Endothelial cell of umbilical vein (primary cell): Measurements from ENCODE around the gene TAF8. TPM values are rescaled to one million over a fixed set of nuclear protein-coding genes. Genes with fewer than 3 reads are reported as not detected.
A peak's percentile ranks its signal among the peaks of the same experiment; 100 is the strongest.

Experiments used
- BruUV-seq: library from RNA; stranded (reverse); fragments of 400-500 nt; replicated peaks from 2 replicates; lab custom pipeline; 2021; lab: Mats Ljungman, UMichigan
- CTCF ChIA-PET: fragments of 300-600, 350-600 bp; sonication (Branson Sonifier 250); formaldehyde crosslinking; loops from one replicate; lab custom pipeline; 2021; ENCODE audit warnings: antibody characterized with exemption, inconsistent platforms; lab: Charles Lee
- POLR2A ChIA-PET: fragments of 300-600, 350-600 bp; sonication (Branson Sonifier 250); formaldehyde crosslinking; loops from one replicate; lab custom pipeline; 2021; ENCODE audit warnings: antibody characterized with exemption, inconsistent platforms; lab: Charles Lee
- DNase-seq: peaks from one replicate; pipeline ENCODE4 v3.0.0-alpha.2; 2011; ENCODE audit warnings: low read depth, low spot score
- FAIRE-seq: peaks from 2 replicates; lab custom pipeline; 2011; peaks lifted over from hg19 to GRCh38; lab: Jason Lieb, UNC
- H2AFZ ChIP-seq: 2 replicates; pipeline ENCODE4 v1.6.0; 2012; ENCODE audit warnings: low read depth, low read length, control low read depth, inconsistent platforms
- H3K27ac ChIP-seq: 2 replicates; pipeline ENCODE4 v1.5.1; 2011; ENCODE audit warnings: low read depth, mild to moderate bottlenecking, control low read depth, low read length, moderate library complexity; ENCODE audit not compliant: insufficient read depth
- H3K27me3 ChIP-seq, 2 experiments: 2 replicates each; pipeline versions ENCODE4 v1.6.0 to v1.6.1; 2011; ENCODE audit warnings: low read length in 2 of 2, mixed read lengths in 1 of 2; ENCODE audit not compliant: control insufficient read depth in 2 of 2, insufficient read depth in 2 of 2
- H3K36me3 ChIP-seq, 2 experiments: 2 replicates in 1 of 2; 3 replicates in 1 of 2; pipeline ENCODE4 v1.5.1; 2011; ENCODE audit warnings: low read length in 2 of 2, mild to moderate bottlenecking in 1 of 2, moderate library complexity in 1 of 2; ENCODE audit not compliant: control insufficient read depth in 2 of 2, insufficient read depth in 2 of 2; ENCODE audit errors: extremely low read depth in 1 of 2
- H3K4me1 ChIP-seq: 3 replicates; pipeline ENCODE4 v1.5.1; 2011; ENCODE audit warnings: mild to moderate bottlenecking, low read length; ENCODE audit not compliant: control insufficient read depth, insufficient read depth; ENCODE audit errors: extremely low read depth
- H3K4me2 ChIP-seq: 2 replicates; pipeline ENCODE4 v1.6.1; 2011; ENCODE audit warnings: low read length, control low read depth, mixed read lengths; ENCODE audit not compliant: insufficient read depth
- H3K4me3 ChIP-seq, 3 experiments: fragments of 200-600 bp in 1 of 3; sonication (generic), shearing (Covaris generic) in 1 of 3; replicated peaks in 1 of 3; 2 replicates each; pipeline ENCODE4 v1.5.1; 2011 to 2016; ENCODE audit warnings: control low read depth in 3 of 3, low read length in 3 of 3, mild to moderate bottlenecking in 2 of 3, inconsistent platforms in 1 of 3, low read depth in 1 of 3, moderate library complexity in 1 of 3; ENCODE audit not compliant: insufficient read depth in 1 of 3
- H3K79me2 ChIP-seq: 2 replicates; pipeline ENCODE4 v1.6.0; 2012; ENCODE audit warnings: low read length, inconsistent platforms; ENCODE audit not compliant: control insufficient read depth, insufficient read depth
- H3K9ac ChIP-seq: replicated peaks from 2 replicates; pipeline ENCODE3; 2011; ENCODE audit warnings: low read length, control low read depth; ENCODE audit not compliant: insufficient read depth; ENCODE audit errors: extremely low read depth
- H3K9me1 ChIP-seq: replicated peaks from 3 replicates; pipeline ENCODE4 v1.6.0; 2011; ENCODE audit warnings: mild to moderate bottlenecking, low read length; ENCODE audit not compliant: control insufficient read depth, insufficient read depth; ENCODE audit errors: extremely low read depth
- H3K9me3 ChIP-seq: replicated peaks from 2 replicates; pipeline ENCODE4 v1.5.1; 2012; ENCODE audit warnings: low read length, inconsistent platforms; ENCODE audit not compliant: control insufficient read depth, insufficient read depth
- H4K20me1 ChIP-seq: replicated peaks from 2 replicates; pipeline ENCODE3; 2011; ENCODE audit warnings: mild to moderate bottlenecking, low read length; ENCODE audit not compliant: control insufficient read depth, insufficient read depth; ENCODE audit errors: extremely low read depth
- CTCF ChIP-seq, 2 donors: IDR thresholded peaks; 1 replicate in 1 of 2; 2 replicates in 1 of 2; pipeline ENCODE4 v1.5.1; 2011; ENCODE audit warnings: low read length in 2 of 2, mild to moderate bottlenecking in 2 of 2, moderate library complexity in 2 of 2, control low read depth in 1 of 2, inconsistent platforms in 1 of 2, low read depth in 1 of 2; ENCODE audit not compliant: insufficient read depth in 1 of 2; ENCODE audit errors: extremely low read depth in 1 of 2
- FOS ChIP-seq: IDR thresholded peaks from 2 replicates; pipeline ENCODE4 v1.6.1; 2011; ENCODE audit warnings: mild to moderate bottlenecking, low read length, moderate library complexity, borderline replicate concordance; ENCODE audit not compliant: insufficient read depth
- MYC ChIP-seq: IDR thresholded peaks from one replicate; pipeline ENCODE4 v1.6.1; 2011; ENCODE audit warnings: mild to moderate bottlenecking, low read depth, low read length
- POLR2A ChIP-seq: IDR thresholded peaks from 2 replicates; pipeline ENCODE4 v1.6.1; 2012; ENCODE audit warnings: low read depth, mild to moderate bottlenecking, control low read depth, low read length
- dilution Hi-C: fragments of 300-500 bp; cut with MboI; formaldehyde crosslinking; loops from one replicate; pipeline ENCODE4 v1.15.0; 2019; ENCODE audit warnings: low sequenced_read_pairs; ENCODE audit not compliant: extremely low pct_ligation_motif_present
- intact Hi-C: fragments of 100-400 bp; cut with micrococcal nuclease; formaldehyde crosslinking; loops from one replicate; pipeline ENCODE4 v1.10.0; 2022
- polyA plus RNA-seq, 4 experiments: library from polyadenylated mRNA; depleted of rRNA in 3 of 4; stranded (reverse) in 3 of 4; unstranded in 1 of 4; fragments of >200 nt; gene quantifications; 2 replicates each; pipeline versions ENCODE4 v1.2.1 to v1.2.3, GENCODE V29; 2011 to 2012; ENCODE audit warnings: missing spikeins in 1 of 4
- total RNA-seq: library from RNA; stranded (reverse); gene quantifications from 2 replicates; pipeline ENCODE4 v1.2.3, GENCODE V29; 2021

TAF8 gene
- total and polyA plus RNA-seq, 2 donors (not counting 3 experiments of a cell fraction or from before 2014, with no cell fraction given): 32.9 to 45.4 TPM

DNA sequence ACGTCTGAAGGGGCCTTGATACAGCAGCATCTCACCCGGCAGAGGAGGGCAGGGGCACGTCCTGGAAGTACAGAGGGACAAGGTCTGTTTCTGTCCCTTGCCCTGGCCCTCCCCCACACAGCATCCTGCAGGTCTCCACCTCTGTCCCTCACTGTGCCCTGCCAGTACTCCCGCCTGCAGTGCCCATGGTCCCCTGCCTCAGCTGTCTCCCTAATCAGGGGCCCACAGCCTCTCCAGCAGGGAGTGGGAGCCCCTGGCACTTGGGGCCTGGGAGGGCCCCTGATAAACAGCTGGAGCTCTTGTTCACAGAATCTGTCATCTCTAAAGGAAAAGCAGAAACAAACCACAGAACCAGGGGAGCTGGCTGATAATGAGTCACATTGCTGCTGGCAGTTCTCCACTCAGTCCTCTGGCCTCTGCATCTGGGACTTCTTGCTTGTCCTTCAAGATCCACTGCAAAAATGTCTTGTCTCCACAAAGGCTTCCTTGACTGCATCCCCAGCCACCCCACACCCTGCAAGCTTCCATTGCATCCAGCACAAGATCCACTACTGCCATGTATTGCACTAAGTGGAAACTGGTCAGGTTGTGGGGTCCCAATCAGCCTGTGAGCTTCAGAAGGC lies 33.2 kb upstream of the TAF8 start:
- Histone ChIP-seq H3K4me1 (no peaks in the 10 kb centered on the region), H3K79me2 (no peaks in the 10 kb centered on the region), H2AFZ (no peak overlapping the region), H4K20me1 (no peaks in the 10 kb centered on the region), H3K4me2 (no peak overlapping the region), H3K27ac (no peak overlapping the region), H3K9me1 (no peaks in the 10 kb centered on the region), H3K36me3 (no peaks in the 10 kb centered on the region), H3K9me3 (no peaks in the 10 kb centered on the region), H3K27me3 (no peaks in the 10 kb centered on the region), H3K4me3 (no peak overlapping the region), H3K9ac (no peak overlapping the region)
- no TSS peak for BruUV-seq
- CTCF ChIA-PET: interaction anchor here (1.1 to 2.0 kb wide), 4 partner anchors 10 to 96 kb away, joined by 3 to 7 read pairs (median 4); partner anchors contain the start of gene MED20
- TF ChIP-seq FOS (peak; percentile 56), POLR2A (no peak)
- dilution Hi-C loops: no loop called here
- POLR2A ChIA-PET: no interaction called here
- intact Hi-C loops: no loop called here
- FAIRE-seq (peak; percentile 82), DNase-seq (peak; percentile 19)

- Histone ChIP-seq H4K20me1 (no peaks in the 10 kb centered on the region), H3K4me1 (no peaks in the 10 kb centered on the region), H3K9me1 (no peaks in the 10 kb centered on the region), H3K4me3 (no peak overlapping the region), H3K9ac (no peak overlapping the region), H2AFZ (no peak overlapping the region), H3K79me2 (no peaks in the 10 kb centered on the region), H3K9me3 (no peaks in the 10 kb centered on the region), H3K27ac (no peak overlapping the region), H3K4me2 (no peak overlapping the region), H3K36me3 (no peaks in the 10 kb centered on the region), H3K27me3 (no peaks in the 10 kb centered on the region)
- ChIA-PET POLR2A (no interaction called here), CTCF (no interaction called here)
- intact Hi-C loops: no loop called here
- dilution Hi-C loops: no loop called here
- BruUV-seq: no TSS peak
- TF ChIP-seq MYC: no peak
- TF ChIP-seq FOS: no peak
- no peak for TF ChIP-seq CTCF (IDR thresholded peaks at IDR 0.05; ENCODE audit: extremely low read depth in 1 of 2, insufficient read depth in 1 of 2, low read depth in 1 of 2, low read length in 2 of 2)
- DNase-seq: no peak
- no peak for FAIRE-seq
These were observed 29.4 kb upstream of the TAF8 start for GRCh38 chr6:42020967-42021366.
